ENCODE results near the gene TULP1. TPM values are rescaled to one million over a fixed set of nuclear protein-coding genes. Genes with fewer than 3 reads are reported as not detected.

Gene TULP1
- total RNA-seq, 1 donor from 2014 or later: not detected

- intact Hi-C loops (cut with DNase I): no loop called here
- DNase-seq (ENCODE audit: low spot score): no peak
These were observed 64.5 kb downstream of the TULP1 start for GRCh38 chr6:35448191-35448590.

Small RNAs within 50 kb of the gene (microRNA-seq; reads per million reads assigned to microRNA genes)
- gene MIR7111: not detected

Other genes starting within 250 kb of the TULP1 start
- gene DEF6, start 215.1 kb downstream of the TULP1 start, total RNA-seq: 1.7 TPM
- gene PPARD, start 170.3 kb downstream of the TULP1 start, total RNA-seq: 19.0 TPM
- 2.9 TPM for gene FANCE, start 60.6 kb downstream of the TULP1 start, total RNA-seq
- 432 TPM for gene RPL10A, start 44.5 kb downstream of the TULP1 start, total RNA-seq
- gene TEAD3, start 15.8 kb downstream of the TULP1 start, total RNA-seq: 63.3 TPM
- gene FKBP5, start 176.0 kb upstream of the TULP1 start, total RNA-seq: 29.7 TPM
- 0.22 TPM for gene ARMC12, start 224.1 kb upstream of the TULP1 start, total RNA-seq

All from cardiac septum (tissue), 1 donor.